GM19395 (cell line): Measurements from ENCODE around the gene PPP1R14D.

Source experiments
- ATAC-seq: cut with Tn5 transposase; IDR thresholded peaks from one replicate; pipeline ENCODE4 v1.9.1; 2021; ENCODE audit warnings: mild to moderate bottlenecking, moderate library complexity; ENCODE audit not compliant: unreplicated experiment

PPP1R14D gene

GRCh38 chr15:40853241-40853890, 24.9 kb upstream of the PPP1R14D start:
- ATAC-seq: no peak

- ATAC-seq: no peak
Measured at GRCh38 chr15:40852529-40852928, 24.0 kb upstream of the PPP1R14D start.

GRCh38 chr15:40850576-40851112, 22.1 kb upstream of the PPP1R14D start:
- ATAC-seq: no peak

GRCh38 chr15:40847223-40847961, 18.9 kb upstream of the PPP1R14D start:
- ATAC-seq: peak; percentile 70

GRCh38 chr15:40846841-40847222, 18.3 kb upstream of the PPP1R14D start:
- no peak for ATAC-seq

- no peak for ATAC-seq
Measured at GRCh38 chr15:40845511-40846284, 17.2 kb upstream of the PPP1R14D start.

GRCh38 chr15:40845036-40845435, 16.5 kb upstream of the PPP1R14D start:
- no peak for ATAC-seq

GRCh38 chr15:40844696-40845030, 16.2 kb upstream of the PPP1R14D start:
- no peak for ATAC-seq

GRCh38 chr15:40843885-40844695, 15.6 kb upstream of the PPP1R14D start, which contains the start of gene SPINT1:
Gene SPINT1, plus strand, starts transcription at chr15:40844048. Its CDS starts 507 bp downstream, at chr15:40844555.
- no peak for ATAC-seq

GRCh38 chr15:40843261-40843884, 14.9 kb upstream of the PPP1R14D start:
- no peak for ATAC-seq

GRCh38 chr15:40841741-40842140, 13.2 kb upstream of the PPP1R14D start:
- no peak for ATAC-seq

- no peak for ATAC-seq
Measured at GRCh38 chr15:40838756-40839155, 10.2 kb upstream of the PPP1R14D start.

- ATAC-seq: no peak
Measured at GRCh38 chr15:40836020-40836419, 7.5 kb upstream of the PPP1R14D start.

- ATAC-seq: no peak
Measured at GRCh38 chr15:40832903-40833302, 4.4 kb upstream of the PPP1R14D start.

- ATAC-seq: no peak
Measured at GRCh38 chr15:40831861-40832260, 3.4 kb upstream of the PPP1R14D start.

GRCh38 chr15:40830884-40831283, 2.4 kb upstream of the PPP1R14D start:
- no peak for ATAC-seq

- no peak for ATAC-seq
Measured at GRCh38 chr15:40829115-40829514, 607 bp upstream of the PPP1R14D start.

- ATAC-seq: no peak
Measured at GRCh38 chr15:40826423-40827075, 2.0 kb downstream of the PPP1R14D start.

GRCh38 chr15:40825661-40826422, 2.7 kb downstream of the PPP1R14D start:
- no peak for ATAC-seq
